HCT116 (cell line): ENCODE results near the gene TUBA8.

Experiments used
- CEBPB ChIP-seq: IDR thresholded peaks from 2 replicates; pipeline ENCODE4 v1.6.1; 2012; ENCODE audit warnings: low read depth
- CTCF ChIP-seq, 3 experiments: fragments of 200-600 bp in 1 of 3; sonication (generic) in 1 of 3; IDR thresholded peaks in 2 of 3; conservative IDR thresholded peaks in 1 of 3; 2 replicates each; pipeline ENCODE4 v1.5.1; 2012 to 2017; ENCODE audit warnings: low read depth in 2 of 3, low read length in 2 of 3, antibody characterized with exemption in 1 of 3, borderline replicate concordance in 1 of 3, control low read depth in 1 of 3, mild to moderate bottlenecking in 1 of 3, mixed read lengths in 1 of 3, mixed run types in 1 of 3, moderate library complexity in 1 of 3; ENCODE audit not compliant: insufficient read depth in 1 of 3
- EZH2 ChIP-seq: fragments of 200-600 bp; sonication (generic); IDR thresholded peaks from 2 replicates; pipeline ENCODE4 v1.6.1; 2017; ENCODE audit warnings: antibody characterized with exemption, mixed run types
- EZH2phosphoT487 ChIP-seq: fragments of 200-600 bp; IDR thresholded peaks from 2 replicates; pipeline ENCODE4 v1.6.1; 2018; ENCODE audit warnings: antibody characterized with exemption, borderline replicate concordance
- FOSL1 ChIP-seq: IDR thresholded peaks from 2 replicates; pipeline ENCODE4 v1.6.1; 2012; ENCODE audit warnings: low read depth
- POLR2A ChIP-seq: IDR thresholded peaks from 2 replicates; pipeline ENCODE4 v1.7.0; 2011; ENCODE audit warnings: borderline replicate concordance; ENCODE audit not compliant: insufficient read depth, insufficient read length; ENCODE audit errors: extremely low read depth
- POLR2AphosphoS5 ChIP-seq: IDR thresholded peaks from 2 replicates; pipeline ENCODE4 v1.6.1; 2011; ENCODE audit warnings: mild to moderate bottlenecking, low read depth, low read length, moderate library complexity
- RAD21 ChIP-seq: IDR thresholded peaks from 2 replicates; pipeline ENCODE4 v1.6.1; 2012; ENCODE audit warnings: low read depth, mild to moderate bottlenecking
- SIN3A ChIP-seq: IDR thresholded peaks from 2 replicates; pipeline ENCODE4 v1.6.1; 2012; ENCODE audit warnings: low read depth
- YY1 ChIP-seq: IDR thresholded peaks from 2 replicates; pipeline ENCODE4 v1.6.1; 2011; ENCODE audit warnings: low read length, low read depth, moderate library complexity, mild to moderate bottlenecking; ENCODE audit not compliant: insufficient replicate concordance; ENCODE audit errors: extremely low read depth
- ZBTB33 ChIP-seq: IDR thresholded peaks from 2 replicates; pipeline ENCODE4 v1.6.1; 2011; ENCODE audit warnings: mild to moderate bottlenecking, low read length, moderate library complexity; ENCODE audit not compliant: insufficient replicate concordance; ENCODE audit errors: extremely low read depth

- TF ChIP-seq SIN3A (no peak), YY1 (no peak), CTCF (IDR thresholded peaks at IDR 0.05 in 2 of 3, conservative IDR thresholded peaks at IDR 0.05 in 1 of 3; ENCODE audit: borderline replicate concordance in 1 of 3, insufficient read depth in 1 of 3, low read depth in 2 of 3, low read length in 2 of 3) (no peak), POLR2A (no peak), EZH2 (no peak), RAD21 (no peak), CEBPB (no peak), EZH2phosphoT487 (no peak), ZBTB33 (no peak), POLR2AphosphoS5 (no peak), FOSL1 (no peak)
These were observed 42.9 kb upstream of the TUBA8 start for GRCh38 chr22:18067548-18068341.
